Measurements from ENCODE around the gene CCIN.

DNA sequence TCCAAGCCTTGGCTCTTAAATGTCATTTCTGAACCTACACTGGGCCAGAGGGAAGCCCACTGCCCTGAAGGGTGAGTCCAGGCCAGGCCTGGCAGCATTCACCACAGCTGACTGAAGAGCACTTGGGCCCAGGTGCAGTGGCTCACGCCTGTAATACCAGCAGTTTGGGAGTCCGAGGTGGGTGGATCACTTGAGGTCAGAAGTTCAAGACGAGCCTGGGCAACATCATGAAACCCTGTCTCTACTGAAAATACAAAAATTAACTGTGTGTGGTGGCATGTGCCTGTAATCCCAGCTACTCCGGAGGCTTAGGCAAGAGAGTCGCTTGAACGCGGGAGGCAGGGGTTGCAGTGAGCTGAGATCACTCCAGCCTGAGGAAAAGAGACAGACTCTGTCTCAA, 5.1 kb downstream of the CCIN start:
- TF ChIP-seq YY1 (IDR thresholded peaks at IDR 0.05; ENCODE audit: insufficient read depth, insufficient read length): no peak
- no peak for TF ChIP-seq ZNF274 (IDR thresholded peaks at IDR 0.05; ENCODE audit: low read depth, low read length)
- TF ChIP-seq SUZ12 (IDR thresholded peaks at IDR 0.05; ENCODE audit: extremely low read depth, insufficient read depth, insufficient read length): no peak
